ENCODE results near the gene CCDC157.

DNA sequence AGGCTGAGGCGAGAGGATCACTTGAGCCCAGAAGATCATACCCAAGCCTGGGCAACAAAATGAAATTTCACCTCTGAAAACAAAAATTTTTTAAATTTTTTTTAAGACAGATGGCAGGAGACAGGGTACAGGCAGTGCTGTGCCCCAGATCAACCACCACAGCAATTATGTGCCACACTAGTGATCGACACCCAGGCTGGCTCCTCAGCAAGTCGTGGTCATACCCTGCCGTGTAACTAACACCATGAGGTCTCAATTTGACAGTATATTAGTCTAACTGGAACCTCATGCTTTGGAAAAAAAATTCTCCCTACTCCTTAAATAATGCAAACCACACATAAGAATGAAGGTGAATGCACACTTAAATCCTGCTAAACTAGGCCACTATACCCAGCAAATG is 8.4 kb upstream of the CCDC157 start:
- TF ChIP-seq, protein P1, sequence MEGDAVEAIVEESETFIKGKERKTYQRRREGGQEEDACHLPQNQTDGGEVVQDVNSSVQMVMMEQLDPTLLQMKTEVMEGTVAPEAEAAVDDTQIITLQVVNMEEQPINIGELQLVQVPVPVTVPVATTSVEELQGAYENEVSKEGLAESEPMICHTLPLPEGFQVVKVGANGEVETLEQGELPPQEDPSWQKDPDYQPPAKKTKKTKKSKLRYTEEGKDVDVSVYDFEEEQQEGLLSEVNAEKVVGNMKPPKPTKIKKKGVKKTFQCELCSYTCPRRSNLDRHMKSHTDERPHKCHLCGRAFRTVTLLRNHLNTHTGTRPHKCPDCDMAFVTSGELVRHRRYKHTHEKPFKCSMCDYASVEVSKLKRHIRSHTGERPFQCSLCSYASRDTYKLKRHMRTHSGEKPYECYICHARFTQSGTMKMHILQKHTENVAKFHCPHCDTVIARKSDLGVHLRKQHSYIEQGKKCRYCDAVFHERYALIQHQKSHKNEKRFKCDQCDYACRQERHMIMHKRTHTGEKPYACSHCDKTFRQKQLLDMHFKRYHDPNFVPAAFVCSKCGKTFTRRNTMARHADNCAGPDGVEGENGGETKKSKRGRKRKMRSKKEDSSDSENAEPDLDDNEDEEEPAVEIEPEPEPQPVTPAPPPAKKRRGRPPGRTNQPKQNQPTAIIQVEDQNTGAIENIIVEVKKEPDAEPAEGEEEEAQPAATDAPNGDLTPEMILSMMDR (IDR thresholded peaks at IDR 0.05): no peak
- TF ChIP-seq EZH2 (IDR thresholded peaks at IDR 0.05): no peak

Measured in neural progenitor cell (in vitro differentiated cells).